GM13976 (cell line): ENCODE measurements around the gene ITIH5.

Experiments
- DNase-seq: peaks from one replicate; pipeline ENCODE4 v3.0.0; 2012; ENCODE audit warnings: low spot score
- in situ Hi-C: fragments of 300-500 bp; cut with MboI; formaldehyde crosslinking; loops from one replicate; pipeline ENCODE4 v1.12.0; 2022; ENCODE audit warnings: low sequenced_read_pairs, mixed read lengths, inconsistent platforms; ENCODE audit not compliant: unreplicated experiment
- TF ChIP-seq, protein P1 (sequence below): IDR thresholded peaks from 2 replicates; pipeline ENCODE4 v1.5.1; 2012; ENCODE audit warnings: borderline replicate concordance, mild to moderate bottlenecking; ENCODE audit not compliant: insufficient read depth; ENCODE audit errors: extremely low read depth, missing control alignments, control extremely low read depth

ITIH5 gene

DNA sequence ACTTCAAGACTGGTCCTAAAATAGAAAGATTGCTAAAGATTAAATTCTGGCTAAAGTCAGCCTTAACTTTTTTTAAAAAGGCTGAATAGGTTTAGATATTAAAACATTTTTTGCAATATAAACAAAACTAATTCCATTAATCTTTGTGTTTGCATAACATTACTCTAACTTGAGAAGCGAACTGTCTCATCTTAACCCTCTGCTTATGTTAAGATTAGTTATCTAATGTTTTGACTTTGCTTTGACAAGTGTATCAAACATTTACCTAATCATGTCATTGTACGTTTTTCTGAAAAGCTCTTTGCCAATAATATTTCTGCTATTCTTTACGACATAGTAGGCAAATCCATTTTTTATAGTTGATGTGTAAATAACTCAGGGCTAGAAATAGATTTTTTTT lies 68.0 kb downstream of the ITIH5 start:
- no peak for DNase-seq
- in situ Hi-C loops: no loop called here
- TF ChIP-seq, protein P1, sequence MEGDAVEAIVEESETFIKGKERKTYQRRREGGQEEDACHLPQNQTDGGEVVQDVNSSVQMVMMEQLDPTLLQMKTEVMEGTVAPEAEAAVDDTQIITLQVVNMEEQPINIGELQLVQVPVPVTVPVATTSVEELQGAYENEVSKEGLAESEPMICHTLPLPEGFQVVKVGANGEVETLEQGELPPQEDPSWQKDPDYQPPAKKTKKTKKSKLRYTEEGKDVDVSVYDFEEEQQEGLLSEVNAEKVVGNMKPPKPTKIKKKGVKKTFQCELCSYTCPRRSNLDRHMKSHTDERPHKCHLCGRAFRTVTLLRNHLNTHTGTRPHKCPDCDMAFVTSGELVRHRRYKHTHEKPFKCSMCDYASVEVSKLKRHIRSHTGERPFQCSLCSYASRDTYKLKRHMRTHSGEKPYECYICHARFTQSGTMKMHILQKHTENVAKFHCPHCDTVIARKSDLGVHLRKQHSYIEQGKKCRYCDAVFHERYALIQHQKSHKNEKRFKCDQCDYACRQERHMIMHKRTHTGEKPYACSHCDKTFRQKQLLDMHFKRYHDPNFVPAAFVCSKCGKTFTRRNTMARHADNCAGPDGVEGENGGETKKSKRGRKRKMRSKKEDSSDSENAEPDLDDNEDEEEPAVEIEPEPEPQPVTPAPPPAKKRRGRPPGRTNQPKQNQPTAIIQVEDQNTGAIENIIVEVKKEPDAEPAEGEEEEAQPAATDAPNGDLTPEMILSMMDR: no peak

GRCh38 chr10:7596356-7596755 lies 70.4 kb downstream of the ITIH5 start:
- no peak for DNase-seq

DNA sequence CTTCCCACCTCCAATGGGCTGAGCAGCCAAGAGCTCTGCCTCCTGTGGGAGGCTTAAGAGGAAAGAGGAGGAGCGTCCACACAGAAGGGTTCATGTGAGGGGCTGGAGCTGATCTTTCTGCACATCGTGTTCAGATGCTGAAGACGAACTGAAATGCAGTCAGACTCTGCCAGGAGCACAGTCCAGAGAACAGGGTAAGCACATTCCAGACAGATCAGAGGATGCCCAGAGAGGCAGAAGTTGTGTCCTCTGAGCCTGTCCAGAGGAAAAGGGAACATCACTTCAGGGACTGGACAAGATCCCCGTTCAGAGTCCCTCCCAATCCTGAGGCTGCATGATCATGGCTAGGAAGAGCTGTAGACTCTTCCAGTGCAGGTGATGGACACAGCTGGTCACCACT lies 72.9 kb downstream of the ITIH5 start:
- in situ Hi-C loops: no loop called here
- TF ChIP-seq, protein P1: no peak
- no peak for DNase-seq

More at GRCh38 chr10:7596356-7596755, 70.4 kb downstream of the ITIH5 start:
- TF ChIP-seq, protein P1: no peak
- in situ Hi-C loops: no loop called here

- in situ Hi-C loops: no loop called here
- TF ChIP-seq, protein P1: no peak
- DNase-seq: no peak
Measured at GRCh38 chr10:7593063-7593462, 73.7 kb downstream of the ITIH5 start.

GRCh38 chr10:7592627-7593026 lies 74.1 kb downstream of the ITIH5 start:
- in situ Hi-C loops: no loop called here
- TF ChIP-seq, protein P1: no peak
- DNase-seq: no peak

GRCh38 chr10:7590271-7590670 lies 76.5 kb downstream of the ITIH5 start:
- TF ChIP-seq, protein P1: no peak
- no peak for DNase-seq
- in situ Hi-C loops: no loop called here

DNA sequence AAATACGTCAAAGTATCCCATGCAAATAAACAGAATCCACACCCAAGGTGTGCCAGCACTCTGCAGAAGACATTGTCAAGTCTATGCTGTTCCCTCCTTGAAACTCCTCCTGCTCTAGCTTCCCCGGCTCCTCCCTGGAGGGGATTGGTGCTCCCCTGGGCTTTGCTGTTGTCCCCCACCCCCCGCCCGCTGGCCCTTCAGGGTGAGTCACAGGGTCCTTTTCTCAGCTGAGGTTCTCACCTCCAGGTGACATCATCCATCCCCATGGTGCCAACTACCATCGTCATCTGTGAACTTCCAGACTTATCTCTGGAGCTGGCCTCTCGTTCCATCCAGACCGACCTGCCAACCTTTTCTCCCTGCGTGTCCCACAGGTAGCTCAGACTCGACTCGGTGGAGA lies 77.0 kb downstream of the ITIH5 start:
- DNase-seq: no peak
- TF ChIP-seq, protein P1: no peak
- in situ Hi-C loops: no loop called here
